ENCODE measurements around the gene IFNL2.
"Not testable (repeated sequence)": the region's sequence is repeated elsewhere in the genome, so short reads cannot be mapped to it uniquely, and the experiment has no call there.

The IFNL2 gene

GRCh38 chr19:39264306-39265290 is 3.6 kb upstream of the IFNL2 start:
- Histone ChIP-seq H3K4me1 (ENCODE audit: insufficient read depth, low read length, poor library complexity, severe bottlenecking) (peaks cover 10% of the 10 kb centered on the region), H2AFZ (ENCODE audit: low read length) (no peak overlapping the region), H3K9ac (ENCODE audit: low read depth, low read length, poor library complexity, severe bottlenecking) (no peak overlapping the region), H3K4me3 (ENCODE audit: low read length, poor library complexity, severe bottlenecking) (no peak overlapping the region), H4K20me1 (ENCODE audit: insufficient read depth, low read length, poor library complexity, severe bottlenecking) (no peaks in the 10 kb centered on the region), H3K4me2 (ENCODE audit: low read depth, low read length, poor library complexity, severe bottlenecking) (no peak overlapping the region), H3K36me3 (ENCODE audit: insufficient read depth, low read length) (no peaks in the 10 kb centered on the region), H3F3A (ENCODE audit: low read depth) (no peaks in the 10 kb centered on the region), H3K9me3 (ENCODE audit: insufficient read depth, low read depth, low read length) (no peaks in the 10 kb centered on the region), H3K9me2 (replicated peaks; ENCODE audit: low read depth, low read length) (no peaks in the 10 kb centered on the region), H3K79me2 (ENCODE audit: insufficient read depth, low read length) (no peaks in the 10 kb centered on the region), H3K27me3 (ENCODE audit: insufficient read depth, low read length, poor library complexity, severe bottlenecking) (no peaks in the 10 kb centered on the region)
- TF ChIP-seq EZH2phosphoT487 (IDR thresholded peaks at IDR 0.05; ENCODE audit: borderline replicate concordance) = no peak
- TF ChIP-seq, protein P1, sequence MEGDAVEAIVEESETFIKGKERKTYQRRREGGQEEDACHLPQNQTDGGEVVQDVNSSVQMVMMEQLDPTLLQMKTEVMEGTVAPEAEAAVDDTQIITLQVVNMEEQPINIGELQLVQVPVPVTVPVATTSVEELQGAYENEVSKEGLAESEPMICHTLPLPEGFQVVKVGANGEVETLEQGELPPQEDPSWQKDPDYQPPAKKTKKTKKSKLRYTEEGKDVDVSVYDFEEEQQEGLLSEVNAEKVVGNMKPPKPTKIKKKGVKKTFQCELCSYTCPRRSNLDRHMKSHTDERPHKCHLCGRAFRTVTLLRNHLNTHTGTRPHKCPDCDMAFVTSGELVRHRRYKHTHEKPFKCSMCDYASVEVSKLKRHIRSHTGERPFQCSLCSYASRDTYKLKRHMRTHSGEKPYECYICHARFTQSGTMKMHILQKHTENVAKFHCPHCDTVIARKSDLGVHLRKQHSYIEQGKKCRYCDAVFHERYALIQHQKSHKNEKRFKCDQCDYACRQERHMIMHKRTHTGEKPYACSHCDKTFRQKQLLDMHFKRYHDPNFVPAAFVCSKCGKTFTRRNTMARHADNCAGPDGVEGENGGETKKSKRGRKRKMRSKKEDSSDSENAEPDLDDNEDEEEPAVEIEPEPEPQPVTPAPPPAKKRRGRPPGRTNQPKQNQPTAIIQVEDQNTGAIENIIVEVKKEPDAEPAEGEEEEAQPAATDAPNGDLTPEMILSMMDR (conservative IDR thresholded peaks at IDR 0.05; ENCODE audit: low read length) = no peak

DNA sequence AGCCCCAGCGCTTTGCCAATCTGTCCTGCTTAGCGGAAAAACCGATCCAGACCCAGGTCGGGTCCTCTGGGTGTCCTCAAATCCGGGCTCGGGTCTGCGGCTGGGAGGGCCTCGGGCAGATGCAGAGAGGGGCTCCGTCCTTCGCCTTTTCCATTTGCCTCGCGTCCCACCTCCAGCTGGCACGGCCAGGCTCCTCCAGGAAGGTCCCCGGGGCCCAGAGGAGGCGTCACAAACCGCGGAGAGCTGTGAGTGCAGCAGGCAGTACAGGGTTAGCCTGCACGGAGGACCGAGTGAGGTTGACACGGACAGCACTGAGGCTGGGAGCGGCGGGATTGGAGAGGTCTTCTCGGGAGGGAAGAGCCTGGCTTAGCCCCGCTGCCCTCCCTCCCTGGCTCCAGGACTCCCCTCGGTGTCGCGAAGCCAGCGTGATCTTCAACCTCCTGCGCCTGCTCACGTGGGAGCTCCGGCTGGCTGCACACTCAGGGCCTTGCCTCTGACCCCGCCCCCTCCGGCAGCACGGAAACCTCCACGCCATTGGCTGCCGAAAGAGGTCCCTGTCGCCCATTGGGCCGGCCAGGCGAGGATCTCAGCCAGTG is 2.8 kb upstream of the IFNL2 start:
- Histone ChIP-seq H3K27me3 (ENCODE audit: insufficient read depth, low read length, poor library complexity, severe bottlenecking) (no peaks in the 10 kb centered on the region), H3K9ac (ENCODE audit: low read depth, low read length, poor library complexity, severe bottlenecking) (no peak overlapping the region), H3K79me2 (ENCODE audit: insufficient read depth, low read length) (no peaks in the 10 kb centered on the region), H2AFZ (ENCODE audit: low read length) (no peak overlapping the region), H3K9me3 (ENCODE audit: insufficient read depth, low read depth, low read length) (no peaks in the 10 kb centered on the region), H3K4me3 (ENCODE audit: low read length, poor library complexity, severe bottlenecking) (no peak overlapping the region), H3K9me2 (replicated peaks; ENCODE audit: low read depth, low read length) (no peaks in the 10 kb centered on the region), H3K36me3 (ENCODE audit: insufficient read depth, low read length) (no peaks in the 10 kb centered on the region), H3F3A (ENCODE audit: low read depth) (no peaks in the 10 kb centered on the region), H3K4me1 (ENCODE audit: insufficient read depth, low read length, poor library complexity, severe bottlenecking) (peaks cover 10% of the 10 kb centered on the region), H4K20me1 (ENCODE audit: insufficient read depth, low read length, poor library complexity, severe bottlenecking) (no peaks in the 10 kb centered on the region), H3K4me2 (ENCODE audit: low read depth, low read length, poor library complexity, severe bottlenecking) (no peak overlapping the region)
- TF ChIP-seq, protein P1 (conservative IDR thresholded peaks at IDR 0.05; ENCODE audit: low read length) = no peak
- TF ChIP-seq EZH2phosphoT487 (IDR thresholded peaks at IDR 0.05; ENCODE audit: borderline replicate concordance) = no peak

DNA sequence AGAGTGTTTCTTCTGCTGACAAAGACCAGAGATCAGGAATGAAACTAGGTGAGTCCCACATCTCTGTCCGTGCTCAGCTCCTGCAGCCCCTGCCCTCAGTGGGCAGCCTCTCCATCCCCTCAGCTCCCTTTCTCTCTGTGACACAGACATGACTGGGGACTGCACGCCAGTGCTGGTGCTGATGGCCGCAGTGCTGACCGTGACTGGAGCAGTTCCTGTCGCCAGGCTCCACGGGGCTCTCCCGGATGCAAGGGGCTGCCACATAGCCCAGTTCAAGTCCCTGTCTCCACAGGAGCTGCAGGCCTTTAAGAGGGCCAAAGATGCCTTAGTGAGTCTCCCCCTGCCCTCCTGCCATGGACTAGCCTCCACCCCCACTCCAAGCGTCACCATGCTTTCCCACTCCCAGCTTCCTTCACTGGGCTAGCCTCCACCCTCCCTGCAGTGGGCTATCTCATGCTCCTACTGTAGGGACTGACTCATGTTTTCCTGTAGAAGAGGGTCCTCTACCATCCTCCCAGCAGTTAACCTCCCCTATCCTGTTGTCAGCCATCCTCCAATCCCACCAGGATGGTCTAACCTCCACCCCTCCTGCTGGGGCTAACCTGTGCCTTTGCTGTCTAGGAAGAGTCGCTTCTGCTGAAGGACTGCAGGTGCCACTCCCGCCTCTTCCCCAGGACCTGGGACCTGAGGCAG is 481 bp downstream of the IFNL2 start:
- not testable (repeated sequence) for H3F3A ChIP-seq (ENCODE audit: low read depth); H3K4me3 ChIP-seq (ENCODE audit: low read length, poor library complexity, severe bottlenecking); H4K20me1 ChIP-seq (ENCODE audit: insufficient read depth, low read length, poor library complexity, severe bottlenecking); H3K9me2 ChIP-seq (replicated peaks; ENCODE audit: low read depth, low read length); H2AFZ ChIP-seq (ENCODE audit: low read length); H3K9ac ChIP-seq (ENCODE audit: low read depth, low read length, poor library complexity, severe bottlenecking); H3K4me1 ChIP-seq (ENCODE audit: insufficient read depth, low read length, poor library complexity, severe bottlenecking); H3K79me2 ChIP-seq (ENCODE audit: insufficient read depth, low read length); H3K36me3 ChIP-seq (ENCODE audit: insufficient read depth, low read length); H3K4me2 ChIP-seq (ENCODE audit: low read depth, low read length, poor library complexity, severe bottlenecking); H3K27me3 ChIP-seq (ENCODE audit: insufficient read depth, low read length, poor library complexity, severe bottlenecking); H3K9me3 ChIP-seq (ENCODE audit: insufficient read depth, low read depth, low read length)

GRCh38 chr19:39269369-39269768 is 1.2 kb downstream of the IFNL2 start:
- not testable (repeated sequence) for H3K27me3 ChIP-seq (ENCODE audit: insufficient read depth, low read length, poor library complexity, severe bottlenecking); H2AFZ ChIP-seq (ENCODE audit: low read length); H3K36me3 ChIP-seq (ENCODE audit: insufficient read depth, low read length); H3K4me1 ChIP-seq (ENCODE audit: insufficient read depth, low read length, poor library complexity, severe bottlenecking); H3K9me3 ChIP-seq (ENCODE audit: insufficient read depth, low read depth, low read length); H3K9ac ChIP-seq (ENCODE audit: low read depth, low read length, poor library complexity, severe bottlenecking); H4K20me1 ChIP-seq (ENCODE audit: insufficient read depth, low read length, poor library complexity, severe bottlenecking); H3K4me2 ChIP-seq (ENCODE audit: low read depth, low read length, poor library complexity, severe bottlenecking); H3F3A ChIP-seq (ENCODE audit: low read depth); H3K4me3 ChIP-seq (ENCODE audit: low read length, poor library complexity, severe bottlenecking); H3K9me2 ChIP-seq (replicated peaks; ENCODE audit: low read depth, low read length); H3K79me2 ChIP-seq (ENCODE audit: insufficient read depth, low read length)
